GM21515 (cell line): Measurements from ENCODE around the gene MRPS23.

ENCODE experiments used
- ATAC-seq: cut with Tn5 transposase; IDR thresholded peaks from one replicate; pipeline ENCODE4 v1.9.1; 2021; ENCODE audit not compliant: unreplicated experiment

Gene MRPS23

GRCh38 chr17:57849874-57850754 is at the start of gene MRPS23:
TSS of gene MRPS23 (minus strand) at chr17:57850044. CDS start at chr17:57850010, 34 bp downstream.
- peak; percentile 92 for ATAC-seq

GRCh38 chr17:57899391-57899790 is 49.5 kb upstream of the MRPS23 start:
- ATAC-seq: no peak

GRCh38 chr17:57898487-57899311 is 48.9 kb upstream of the MRPS23 start:
- no peak for ATAC-seq

- no peak for ATAC-seq
Measured at GRCh38 chr17:57895382-57896060, 45.7 kb upstream of the MRPS23 start.

GRCh38 chr17:57894848-57895247 is 45.0 kb upstream of the MRPS23 start:
- ATAC-seq: no peak

- ATAC-seq: no peak
Measured at GRCh38 chr17:57892820-57893595, 43.2 kb upstream of the MRPS23 start.

GRCh38 chr17:57892146-57892819 is 42.4 kb upstream of the MRPS23 start:
- no peak for ATAC-seq

- ATAC-seq: no peak
Measured at GRCh38 chr17:57890857-57891232, 41.0 kb upstream of the MRPS23 start.

GRCh38 chr17:57889892-57890856 is 40.3 kb upstream of the MRPS23 start:
- ATAC-seq: no peak

- ATAC-seq: no peak
Measured at GRCh38 chr17:57889252-57889651, 39.4 kb upstream of the MRPS23 start.

GRCh38 chr17:57888311-57889216 is 38.7 kb upstream of the MRPS23 start:
- ATAC-seq: no peak

- no peak for ATAC-seq
Measured at GRCh38 chr17:57887161-57887560, 37.3 kb upstream of the MRPS23 start.

- ATAC-seq: no peak
Measured at GRCh38 chr17:57886020-57886419, 36.2 kb upstream of the MRPS23 start.

GRCh38 chr17:57885148-57885915 is 35.5 kb upstream of the MRPS23 start:
- no peak for ATAC-seq

GRCh38 chr17:57881783-57882351 is 32.0 kb upstream of the MRPS23 start:
- ATAC-seq: no peak

GRCh38 chr17:57881143-57881542 is 31.3 kb upstream of the MRPS23 start:
- no peak for ATAC-seq

GRCh38 chr17:57880086-57880456 is 30.2 kb upstream of the MRPS23 start:
- ATAC-seq: no peak
